ENCODE results near the gene HAO1.
"Not testable (repeated sequence)": the region's sequence is repeated elsewhere in the genome, so short reads cannot be mapped to it uniquely, and the experiment has no call there.

The HAO1 gene

GRCh38 chr20:7940341-7940740 lies at the start of gene HAO1:
Gene HAO1 (minus strand): TSS chr20:7940458. CDS start chr20:7940422, 36 bp downstream.
- no peak for DNase-seq (ENCODE audit: low spot score)

GRCh38 chr20:7989379-7989778 lies 49.1 kb upstream of the HAO1 start:
- DNase-seq (ENCODE audit: low spot score) = no peak

GRCh38 chr20:7985916-7986315 lies 45.7 kb upstream of the HAO1 start:
- DNase-seq (ENCODE audit: low spot score) = no peak

GRCh38 chr20:7984192-7984591 lies 43.9 kb upstream of the HAO1 start:
- no peak for DNase-seq (ENCODE audit: low spot score)

- no peak for DNase-seq (ENCODE audit: low spot score)
Observed at GRCh38 chr20:7981374-7981773, 41.1 kb upstream of the HAO1 start.

- DNase-seq (ENCODE audit: low spot score) = peak; percentile 13
Observed at GRCh38 chr20:7980332-7981046, 40.2 kb upstream of the HAO1 start.

GRCh38 chr20:7977709-7978108 lies 37.5 kb upstream of the HAO1 start:
- no peak for DNase-seq (ENCODE audit: low spot score)

- no peak for DNase-seq (ENCODE audit: low spot score)
Observed at GRCh38 chr20:7975851-7976414, 35.7 kb upstream of the HAO1 start.

- DNase-seq (ENCODE audit: low spot score) = no peak
Observed at GRCh38 chr20:7974785-7975435, 34.7 kb upstream of the HAO1 start.

- peak; percentile 17 for DNase-seq (ENCODE audit: low spot score)
Observed at GRCh38 chr20:7971536-7972280, 31.4 kb upstream of the HAO1 start.

- DNase-seq (ENCODE audit: low spot score) = no peak
Observed at GRCh38 chr20:7967199-7967844, 27.1 kb upstream of the HAO1 start.

GRCh38 chr20:7966176-7966575 lies 25.9 kb upstream of the HAO1 start:
- DNase-seq (ENCODE audit: low spot score) = no peak

GRCh38 chr20:7959484-7959883 lies 19.2 kb upstream of the HAO1 start:
- DNase-seq (ENCODE audit: low spot score) = no peak

- DNase-seq (ENCODE audit: low spot score) = not testable (repeated sequence)
Observed at GRCh38 chr20:7956561-7956960, 16.3 kb upstream of the HAO1 start.

GRCh38 chr20:7950387-7950786 lies 10.1 kb upstream of the HAO1 start:
- no peak for DNase-seq (ENCODE audit: low spot score)

- no peak for DNase-seq (ENCODE audit: low spot score)
Observed at GRCh38 chr20:7943891-7944290, 3.6 kb upstream of the HAO1 start.

- DNase-seq (ENCODE audit: low spot score) = no peak
Observed at GRCh38 chr20:7939663-7940062, 595 bp downstream of the HAO1 start.

- DNase-seq (ENCODE audit: low spot score) = no peak
Observed at GRCh38 chr20:7938058-7938457, 2.2 kb downstream of the HAO1 start.

GRCh38 chr20:7937328-7937727 lies 2.9 kb downstream of the HAO1 start:
- no peak for DNase-seq (ENCODE audit: low spot score)

GRCh38 chr20:7935027-7935551 lies 5.2 kb downstream of the HAO1 start:
- no peak for DNase-seq (ENCODE audit: low spot score)

- no peak for DNase-seq (ENCODE audit: low spot score)
Observed at GRCh38 chr20:7933346-7933745, 6.9 kb downstream of the HAO1 start.

- no peak for DNase-seq (ENCODE audit: low spot score)
Observed at GRCh38 chr20:7930343-7930742, 9.9 kb downstream of the HAO1 start.
